GM18507 (cell line): Measurements from ENCODE around the gene PRB4.
"Not testable (repeated sequence)": the region's sequence is repeated elsewhere in the genome, so short reads cannot be mapped to it uniquely, and the experiment has no call there.

ENCODE experiments used
- DNase-seq: peaks from one replicate; pipeline ENCODE4 v3.0.0; 2011; ENCODE audit warnings: low read depth; ENCODE audit not compliant: insufficient read length; ENCODE audit errors: extremely low spot score
- FAIRE-seq: peaks from 2 replicates; lab custom pipeline; 2011; peaks lifted over from hg19 to GRCh38; lab: Jason Lieb, UNC

PRB4 gene

DNA sequence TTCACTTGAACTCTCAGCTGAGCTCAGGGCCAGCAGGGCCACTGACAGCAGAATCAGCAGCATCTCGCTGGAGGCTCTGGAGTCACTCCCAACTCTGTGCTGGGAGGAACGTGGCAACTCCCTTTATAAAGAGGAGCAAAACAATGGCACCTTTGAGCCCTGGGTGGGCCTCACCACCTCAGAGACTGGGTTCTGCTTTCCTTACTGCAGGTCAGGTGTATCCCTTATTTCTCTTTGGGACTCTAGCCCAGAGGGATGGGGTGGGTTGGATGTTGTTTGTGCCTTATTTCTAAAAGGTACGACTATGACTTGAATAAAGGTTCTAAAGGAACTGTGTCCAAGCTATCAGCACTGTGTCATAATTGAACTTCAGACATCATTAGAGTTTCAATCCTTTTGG lies at the start of gene PRB4:
Gene PRB4, minus strand, starts transcription at position 101 of the 400 bp plus-strand sequence. Its CDS starts 38 bp downstream, at position 63.
- DNase-seq (no peak), FAIRE-seq (no peak)

- not testable (repeated sequence) for DNase-seq, FAIRE-seq
Observed at GRCh38 chr12:11351736-11352135, 41.5 kb upstream of the PRB4 start.

DNA sequence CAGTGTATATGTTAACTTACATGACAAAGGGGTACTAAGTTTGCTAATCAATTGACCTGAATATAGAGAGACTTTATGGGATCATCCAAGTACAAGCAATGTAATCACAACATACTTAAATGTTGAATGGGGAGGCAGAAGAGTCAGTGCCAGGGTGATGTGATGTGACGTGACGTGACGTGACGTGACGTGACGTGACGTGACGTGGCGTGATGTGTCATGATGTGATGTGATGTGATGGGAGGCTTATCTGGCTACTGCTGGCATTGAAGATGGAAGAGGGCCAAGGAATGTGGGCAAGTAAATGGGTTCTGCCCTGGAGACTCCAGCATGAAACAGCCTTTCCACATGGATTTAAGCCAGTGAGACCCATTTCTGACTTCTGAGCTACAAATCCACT lies 38.2 kb upstream of the PRB4 start:
- no peak for FAIRE-seq
- DNase-seq = no peak

GRCh38 chr12:11347810-11348209 lies 37.6 kb upstream of the PRB4 start:
- DNase-seq = no peak

DNA sequence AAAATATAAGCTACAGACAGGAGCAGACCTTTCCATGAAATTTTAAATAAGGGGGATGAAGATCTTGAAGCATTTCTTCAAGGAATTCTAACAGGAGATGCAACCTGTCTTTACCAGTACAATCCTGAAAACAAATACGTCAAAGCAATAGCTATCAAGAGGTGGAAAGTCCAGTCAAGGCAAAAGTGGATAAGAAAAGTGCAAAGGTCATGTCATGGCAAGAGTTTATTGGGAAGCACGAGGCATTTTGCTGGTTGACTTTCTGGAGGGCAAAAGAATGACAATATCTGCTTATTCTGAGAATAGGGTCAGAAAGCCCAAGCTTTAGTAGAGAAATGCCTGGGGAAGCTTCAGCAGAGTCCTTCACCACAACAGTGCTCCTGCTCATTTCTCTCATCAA lies 34.3 kb upstream of the PRB4 start:
- DNase-seq = no peak
- FAIRE-seq = no peak

More at GRCh38 chr12:11347810-11348209, 37.6 kb upstream of the PRB4 start:
- FAIRE-seq = no peak

GRCh38 chr12:11324426-11324825 lies 14.2 kb upstream of the PRB4 start:
- DNase-seq (no peak), FAIRE-seq (no peak)

DNA sequence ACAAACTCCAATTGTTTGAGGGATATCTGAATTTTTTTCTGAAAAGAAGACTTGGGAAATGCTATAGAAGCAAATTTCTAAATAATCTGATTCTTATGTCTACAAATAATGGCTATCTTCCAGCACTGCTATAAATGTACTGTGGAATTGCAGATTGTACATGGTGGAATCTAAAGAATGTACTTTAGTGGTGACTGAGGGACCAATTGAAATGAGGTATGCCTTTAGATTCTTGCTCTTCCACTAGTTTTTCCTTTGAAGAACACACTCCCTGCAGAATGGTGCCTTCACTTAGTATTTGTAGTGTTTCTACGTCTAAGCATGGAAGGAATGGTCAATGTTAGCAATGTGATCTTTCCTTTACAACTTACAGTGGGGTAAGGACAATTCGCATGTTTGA lies 11.7 kb upstream of the PRB4 start:
- FAIRE-seq (no peak), DNase-seq (no peak)

DNA sequence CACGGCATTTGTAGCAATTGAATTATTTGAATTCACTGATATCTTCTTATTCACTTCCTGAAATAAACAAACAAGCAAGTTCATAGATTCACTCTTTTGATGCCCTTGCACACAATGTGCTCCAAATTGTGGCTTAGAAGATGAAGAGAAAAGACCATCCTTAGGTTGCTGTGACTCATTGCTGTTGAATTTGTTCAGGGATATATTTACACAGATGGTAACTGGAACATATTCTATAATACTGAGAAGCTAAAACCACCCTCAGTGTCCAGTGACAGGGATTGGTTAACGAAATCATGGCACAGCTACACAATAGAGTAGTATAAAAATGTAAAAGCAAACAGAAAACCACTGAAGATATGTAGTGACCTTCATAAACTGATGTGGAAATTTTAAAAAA lies 3.1 kb downstream of the PRB4 start:
- no peak for FAIRE-seq
- no peak for DNase-seq

GRCh38 chr12:11273449-11273848 lies 36.8 kb downstream of the PRB4 start:
- FAIRE-seq (no peak), DNase-seq (no peak)

- FAIRE-seq = no peak
- DNase-seq = no peak
Observed at GRCh38 chr12:11269607-11270006, 40.6 kb downstream of the PRB4 start, which contains the start of gene PRB3. PRB3 (minus strand) TSS chr12:11269707; CDS start chr12:11269669, 38 bp downstream.

DNA sequence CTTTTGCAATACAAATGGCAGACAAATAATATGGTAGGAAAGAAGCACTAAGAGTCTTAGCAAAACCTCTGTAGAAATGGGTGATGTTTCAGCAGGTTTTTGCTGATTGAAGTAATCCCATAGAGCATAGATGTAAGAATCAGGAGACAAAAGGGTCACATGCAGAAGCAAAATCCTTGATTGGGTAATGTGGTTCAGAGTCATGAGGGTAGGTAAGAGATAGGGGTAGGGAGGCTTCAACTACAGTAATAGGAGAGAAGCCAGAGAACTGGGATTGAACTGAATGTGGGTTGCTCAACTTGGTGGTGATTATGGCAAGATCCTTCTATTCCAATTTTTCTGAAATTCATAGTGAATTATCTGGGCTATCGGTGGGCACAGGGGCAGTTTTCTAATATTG lies 45.7 kb downstream of the PRB4 start:
- no peak for FAIRE-seq
- no peak for DNase-seq
